ENCODE data around the gene C12orf57.

- TF ChIP-seq, protein P1, sequence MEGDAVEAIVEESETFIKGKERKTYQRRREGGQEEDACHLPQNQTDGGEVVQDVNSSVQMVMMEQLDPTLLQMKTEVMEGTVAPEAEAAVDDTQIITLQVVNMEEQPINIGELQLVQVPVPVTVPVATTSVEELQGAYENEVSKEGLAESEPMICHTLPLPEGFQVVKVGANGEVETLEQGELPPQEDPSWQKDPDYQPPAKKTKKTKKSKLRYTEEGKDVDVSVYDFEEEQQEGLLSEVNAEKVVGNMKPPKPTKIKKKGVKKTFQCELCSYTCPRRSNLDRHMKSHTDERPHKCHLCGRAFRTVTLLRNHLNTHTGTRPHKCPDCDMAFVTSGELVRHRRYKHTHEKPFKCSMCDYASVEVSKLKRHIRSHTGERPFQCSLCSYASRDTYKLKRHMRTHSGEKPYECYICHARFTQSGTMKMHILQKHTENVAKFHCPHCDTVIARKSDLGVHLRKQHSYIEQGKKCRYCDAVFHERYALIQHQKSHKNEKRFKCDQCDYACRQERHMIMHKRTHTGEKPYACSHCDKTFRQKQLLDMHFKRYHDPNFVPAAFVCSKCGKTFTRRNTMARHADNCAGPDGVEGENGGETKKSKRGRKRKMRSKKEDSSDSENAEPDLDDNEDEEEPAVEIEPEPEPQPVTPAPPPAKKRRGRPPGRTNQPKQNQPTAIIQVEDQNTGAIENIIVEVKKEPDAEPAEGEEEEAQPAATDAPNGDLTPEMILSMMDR (conservative IDR thresholded peaks at IDR 0.05 in 1 of 2, IDR thresholded peaks at IDR 0.05 in 1 of 2; ENCODE audit: extremely low read depth in 1 of 2, insufficient read depth in 1 of 2, low read depth in 1 of 2, low read length in 2 of 2): no peak
- TF ChIP-seq EZH2 (IDR thresholded peaks at IDR 0.05; ENCODE audit: borderline replicate concordance, low read length): no peak
Observed at GRCh38 chr12:6962285-6963015, 18.6 kb downstream of the C12orf57 start.

Data from mammary epithelial cell (primary cell).